Ishikawa (cell line): ENCODE measurements around the gene MYO1B.

Experiments
- CEBPB ChIP-seq: IDR thresholded peaks from 2 replicates; pipeline ENCODE4 v1.6.1; 2012
- CREB1 ChIP-seq: IDR thresholded peaks from 2 replicates; pipeline ENCODE4 v1.6.1; 2012; ENCODE audit warnings: low read depth
- EGR1 ChIP-seq: IDR thresholded peaks from 2 replicates; pipeline ENCODE4 v1.6.1; 2012
- EP300 ChIP-seq: IDR thresholded peaks from 2 replicates; pipeline ENCODE4 v1.6.1; 2012; ENCODE audit warnings: borderline replicate concordance
- FOXM1 ChIP-seq: IDR thresholded peaks from 2 replicates; pipeline ENCODE4 v1.6.1; 2012; ENCODE audit warnings: low read depth, borderline replicate concordance
- NFIC ChIP-seq: IDR thresholded peaks from 2 replicates; pipeline ENCODE4 v1.6.1; 2012
- RAD21 ChIP-seq: IDR thresholded peaks from 2 replicates; pipeline ENCODE4 v1.6.1; 2012; ENCODE audit warnings: low read depth
- TAF1 ChIP-seq: IDR thresholded peaks from 2 replicates; pipeline ENCODE4 v1.6.1; 2012; ENCODE audit warnings: low read depth, mild to moderate bottlenecking
- TCF12 ChIP-seq: IDR thresholded peaks from 2 replicates; pipeline ENCODE4 v1.6.1; 2012; ENCODE audit warnings: low read depth
- TEAD4 ChIP-seq: IDR thresholded peaks from 2 replicates; pipeline ENCODE4 v1.6.1; 2012
- YY1 ChIP-seq: IDR thresholded peaks from 2 replicates; pipeline ENCODE4 v1.6.1; 2012; ENCODE audit warnings: low read depth
- ZBTB7A ChIP-seq: IDR thresholded peaks from 2 replicates; pipeline ENCODE4 v1.6.1; 2012; ENCODE audit warnings: low read depth
- TF ChIP-seq, protein P1 (sequence below): IDR thresholded peaks from 2 replicates; pipeline ENCODE4 v1.6.1; 2012; ENCODE audit warnings: low read depth, mild to moderate bottlenecking
- TF ChIP-seq, protein P2 (sequence below): IDR thresholded peaks from 2 replicates; pipeline ENCODE4 v1.6.1; 2012
- TF ChIP-seq, protein P3 (sequence below): IDR thresholded peaks from 2 replicates; pipeline ENCODE4 v1.6.1; 2012

MYO1B gene

DNA sequence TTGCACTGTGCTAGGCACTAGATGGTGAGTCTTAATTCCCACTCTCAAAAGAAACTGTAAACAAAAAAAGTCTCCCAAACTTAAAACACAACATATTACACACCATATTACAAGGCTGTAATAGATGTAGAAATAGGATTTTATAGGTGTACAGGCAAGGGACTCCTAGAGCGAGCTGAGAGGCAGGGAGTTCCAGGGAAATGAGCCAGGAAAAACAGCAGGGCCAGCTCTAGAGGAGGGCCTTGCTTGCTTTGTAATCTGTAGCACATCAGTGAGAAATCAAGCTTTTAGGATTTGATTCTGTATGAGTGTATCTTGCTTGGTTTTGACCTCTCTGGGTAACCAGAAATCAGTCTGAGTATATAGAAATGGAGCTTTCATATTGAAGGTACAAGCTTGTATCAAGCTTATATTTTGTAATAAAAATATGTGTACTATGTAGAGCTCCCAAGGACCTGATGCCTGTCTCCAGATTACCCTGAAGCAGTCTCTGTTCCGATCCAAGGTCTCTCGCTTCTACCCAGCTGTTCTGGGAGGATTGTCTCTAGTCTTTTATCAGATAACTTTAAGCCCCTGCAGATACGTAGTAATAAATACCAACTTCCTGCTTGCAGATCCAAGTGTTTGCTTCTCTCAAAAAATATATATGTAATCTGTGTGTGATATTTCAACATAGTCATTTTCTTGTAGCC is 73.0 kb downstream of the MYO1B start:
- no peak for TF ChIP-seq TEAD4
- no peak for TF ChIP-seq CREB1
- TF ChIP-seq, protein P1, sequence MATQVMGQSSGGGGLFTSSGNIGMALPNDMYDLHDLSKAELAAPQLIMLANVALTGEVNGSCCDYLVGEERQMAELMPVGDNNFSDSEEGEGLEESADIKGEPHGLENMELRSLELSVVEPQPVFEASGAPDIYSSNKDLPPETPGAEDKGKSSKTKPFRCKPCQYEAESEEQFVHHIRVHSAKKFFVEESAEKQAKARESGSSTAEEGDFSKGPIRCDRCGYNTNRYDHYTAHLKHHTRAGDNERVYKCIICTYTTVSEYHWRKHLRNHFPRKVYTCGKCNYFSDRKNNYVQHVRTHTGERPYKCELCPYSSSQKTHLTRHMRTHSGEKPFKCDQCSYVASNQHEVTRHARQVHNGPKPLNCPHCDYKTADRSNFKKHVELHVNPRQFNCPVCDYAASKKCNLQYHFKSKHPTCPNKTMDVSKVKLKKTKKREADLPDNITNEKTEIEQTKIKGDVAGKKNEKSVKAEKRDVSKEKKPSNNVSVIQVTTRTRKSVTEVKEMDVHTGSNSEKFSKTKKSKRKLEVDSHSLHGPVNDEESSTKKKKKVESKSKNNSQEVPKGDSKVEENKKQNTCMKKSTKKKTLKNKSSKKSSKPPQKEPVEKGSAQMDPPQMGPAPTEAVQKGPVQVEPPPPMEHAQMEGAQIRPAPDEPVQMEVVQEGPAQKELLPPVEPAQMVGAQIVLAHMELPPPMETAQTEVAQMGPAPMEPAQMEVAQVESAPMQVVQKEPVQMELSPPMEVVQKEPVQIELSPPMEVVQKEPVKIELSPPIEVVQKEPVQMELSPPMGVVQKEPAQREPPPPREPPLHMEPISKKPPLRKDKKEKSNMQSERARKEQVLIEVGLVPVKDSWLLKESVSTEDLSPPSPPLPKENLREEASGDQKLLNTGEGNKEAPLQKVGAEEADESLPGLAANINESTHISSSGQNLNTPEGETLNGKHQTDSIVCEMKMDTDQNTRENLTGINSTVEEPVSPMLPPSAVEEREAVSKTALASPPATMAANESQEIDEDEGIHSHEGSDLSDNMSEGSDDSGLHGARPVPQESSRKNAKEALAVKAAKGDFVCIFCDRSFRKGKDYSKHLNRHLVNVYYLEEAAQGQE: no peak
- TF ChIP-seq TAF1: no peak
- no peak for TF ChIP-seq NFIC
- no peak for TF ChIP-seq ZBTB7A
- no peak for TF ChIP-seq EGR1
- TF ChIP-seq, protein P2, sequence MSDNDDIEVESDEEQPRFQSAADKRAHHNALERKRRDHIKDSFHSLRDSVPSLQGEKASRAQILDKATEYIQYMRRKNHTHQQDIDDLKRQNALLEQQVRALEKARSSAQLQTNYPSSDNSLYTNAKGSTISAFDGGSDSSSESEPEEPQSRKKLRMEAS: no peak
- TF ChIP-seq RAD21: no peak
- TF ChIP-seq CEBPB: no peak
- TF ChIP-seq, protein P3, sequence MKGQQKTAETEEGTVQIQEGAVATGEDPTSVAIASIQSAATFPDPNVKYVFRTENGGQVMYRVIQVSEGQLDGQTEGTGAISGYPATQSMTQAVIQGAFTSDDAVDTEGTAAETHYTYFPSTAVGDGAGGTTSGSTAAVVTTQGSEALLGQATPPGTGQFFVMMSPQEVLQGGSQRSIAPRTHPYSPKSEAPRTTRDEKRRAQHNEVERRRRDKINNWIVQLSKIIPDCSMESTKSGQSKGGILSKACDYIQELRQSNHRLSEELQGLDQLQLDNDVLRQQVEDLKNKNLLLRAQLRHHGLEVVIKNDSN: no peak
- no peak for TF ChIP-seq EP300
- no peak for TF ChIP-seq TCF12
- no peak for TF ChIP-seq YY1
- TF ChIP-seq FOXM1: no peak

DNA sequence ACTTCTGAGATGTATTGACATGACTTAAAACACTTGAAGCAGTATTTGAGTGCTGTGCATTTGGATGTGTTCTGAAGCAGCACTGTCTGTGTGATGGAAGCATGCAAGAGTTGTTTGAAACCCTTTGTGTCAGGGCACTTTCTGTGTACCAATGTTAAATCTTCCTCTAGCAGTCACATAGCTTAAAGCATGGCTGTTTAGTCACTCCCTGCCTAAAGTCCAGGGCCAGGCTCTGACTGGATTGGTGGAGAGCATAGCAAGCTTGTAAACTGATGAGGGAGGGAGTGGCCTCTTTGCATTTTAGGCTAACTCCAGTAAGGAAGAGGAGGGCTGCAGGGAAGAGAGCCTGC is 73.5 kb downstream of the MYO1B start:
- TF ChIP-seq EP300: no peak
- TF ChIP-seq YY1: no peak

DNA sequence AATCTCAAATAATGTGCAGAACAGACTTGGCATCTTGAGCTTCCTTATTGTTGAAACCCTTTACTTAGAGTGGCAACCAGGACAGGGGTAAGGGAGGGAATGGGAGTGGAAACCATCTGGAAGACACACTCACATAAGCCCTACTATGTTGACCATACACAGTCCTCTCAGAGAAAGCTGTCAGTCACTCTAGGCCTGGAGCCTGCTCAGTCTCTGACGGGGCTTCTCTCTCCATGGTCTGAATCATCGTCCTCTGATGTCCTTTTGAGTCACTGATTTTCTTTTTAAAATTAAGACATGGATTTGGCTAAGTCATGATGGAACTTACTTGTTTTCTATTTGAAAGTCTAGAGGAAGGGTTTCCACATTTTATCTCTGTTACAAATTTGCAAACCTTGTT is 74.0 kb downstream of the MYO1B start:
- TF ChIP-seq, protein P1: no peak
- TF ChIP-seq RAD21 (no peak), NFIC (no peak), TEAD4 (no peak), TCF12 (no peak), FOXM1 (no peak), CREB1 (no peak), TAF1 (no peak), CEBPB (no peak), ZBTB7A (no peak), EP300 (no peak), EGR1 (no peak)
- TF ChIP-seq, protein P2: no peak
- TF ChIP-seq, protein P3: no peak

DNA sequence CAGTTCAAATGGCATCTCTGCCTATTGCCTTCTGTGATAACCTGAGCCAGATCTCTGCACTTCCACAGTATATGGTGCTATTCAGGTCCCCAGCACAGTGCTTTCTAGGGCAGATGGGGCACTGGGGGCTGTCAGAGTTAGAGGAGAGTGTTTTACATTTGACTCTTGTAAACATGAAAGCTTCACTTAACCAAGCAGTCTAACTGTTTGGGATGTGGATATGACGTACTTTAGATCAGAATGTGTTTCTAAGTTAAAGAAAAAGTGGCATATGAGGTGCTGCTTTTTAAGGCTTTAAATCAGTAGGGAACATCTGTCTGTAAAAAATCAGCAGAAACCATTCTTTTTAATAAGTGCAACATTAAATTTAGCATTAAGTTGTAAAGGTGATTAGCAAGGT is 75.7 kb downstream of the MYO1B start:
- TF ChIP-seq, protein P3: no peak
- TF ChIP-seq TCF12 (no peak), TEAD4 (no peak), EGR1 (no peak), FOXM1 (no peak), EP300 (no peak), TAF1 (no peak), YY1 (no peak), RAD21 (no peak), CEBPB (no peak), CREB1 (no peak)
- TF ChIP-seq, protein P1: no peak
- TF ChIP-seq, protein P2: no peak
